ENCODE measurements around the gene SHC2.

DNA sequence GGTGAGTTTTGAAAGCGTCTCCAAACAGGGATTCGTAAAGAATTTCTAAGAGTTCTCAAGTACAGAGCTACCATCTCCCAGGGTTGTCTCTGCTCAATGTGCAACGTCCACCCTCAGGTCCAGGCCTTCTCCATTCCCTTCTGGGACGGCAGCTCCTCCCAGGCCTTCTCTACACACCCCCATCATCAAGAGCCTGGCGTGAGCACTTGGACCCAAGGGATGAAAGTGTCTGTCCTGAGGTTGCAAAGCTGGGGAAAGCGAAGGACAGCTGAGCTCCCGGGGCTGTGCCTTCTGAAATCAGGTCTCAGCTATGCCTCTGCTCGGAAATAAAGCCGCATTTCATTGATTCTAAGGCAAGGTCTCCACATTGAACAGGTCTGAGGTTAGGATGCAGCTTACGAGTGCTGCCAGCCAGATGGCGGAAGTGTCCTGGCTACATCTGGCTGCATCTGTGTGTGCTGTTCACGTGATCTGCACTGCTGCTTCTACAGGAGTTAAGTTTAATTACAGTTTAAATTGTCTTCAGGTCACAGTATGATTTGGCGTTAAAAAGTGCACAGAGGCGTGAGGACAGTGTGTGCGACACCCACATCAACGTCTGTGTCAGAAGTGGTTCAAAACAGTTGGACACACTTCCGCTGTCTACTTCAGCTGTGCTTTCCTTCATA lies 89.2 kb downstream of the SHC2 start:
- TF ChIP-seq POLR2A (IDR thresholded peaks at IDR 0.05; ENCODE audit: low read depth, low read length), result no peak
- no peak for TF ChIP-seq POLR2AphosphoS5 (IDR thresholded peaks at IDR 0.05; ENCODE audit: low read depth, low read length)
- no peak for TF ChIP-seq PAX5 (IDR thresholded peaks at IDR 0.05; ENCODE audit: insufficient read depth, low read length, severe bottlenecking)
- no peak for TF ChIP-seq SPI1 (IDR thresholded peaks at IDR 0.05; ENCODE audit: low read depth, low read length)

Data from GM12891 (cell line).